Aorta (tissue), 5 donors: ENCODE results near the gene DMRTA2. TPM values are rescaled to one million over a fixed set of nuclear protein-coding genes. Genes with fewer than 3 reads are reported as not detected.

ENCODE experiments used
- ATAC-seq: fragments of 200-7000 bp; cut with Tn5 transposase; one replicate; pipeline ENCODE4 v1.9.1; 2022; ENCODE audit warnings: moderate library complexity; ENCODE audit not compliant: low FRiP score
- DNase-seq, 2 donors: peaks; one replicate each; pipeline ENCODE4 v3.0.0-alpha.2; 2020
- H3K27ac ChIP-seq, 2 donors: one replicate each; pipeline ENCODE4 v1.5.1; 2013; ENCODE audit warnings: low read length in 2 of 2, mild to moderate bottlenecking in 2 of 2, moderate library complexity in 2 of 2, control low read depth in 1 of 2, inconsistent platforms in 1 of 2, low read depth in 1 of 2
- H3K27me3 ChIP-seq, 2 donors: one replicate each; pipeline ENCODE4 v1.6.1; 2013; ENCODE audit warnings: control low read depth in 1 of 2, low read length in 1 of 2, mild to moderate bottlenecking in 1 of 2, moderate library complexity in 1 of 2; ENCODE audit not compliant: insufficient read depth in 2 of 2, control insufficient read depth in 1 of 2
- H3K36me3 ChIP-seq, 2 donors: one replicate each; pipeline ENCODE4 v1.6.1; 2013; ENCODE audit warnings: control low read depth in 1 of 2, low read length in 1 of 2, mild to moderate bottlenecking in 1 of 2; ENCODE audit not compliant: insufficient read depth in 2 of 2, control insufficient read depth in 1 of 2
- H3K4me1 ChIP-seq, 2 donors: one replicate each; pipeline ENCODE4 v1.6.1; 2013; ENCODE audit warnings: low read length in 2 of 2, control low read depth in 1 of 2, mild to moderate bottlenecking in 1 of 2, moderate library complexity in 1 of 2; ENCODE audit not compliant: insufficient read depth in 2 of 2, control insufficient read depth in 1 of 2
- H3K4me3 ChIP-seq, 2 donors: one replicate each; pipeline ENCODE4 v1.5.1; 2013; ENCODE audit warnings: low read length in 2 of 2, control low read depth in 1 of 2, mild to moderate bottlenecking in 1 of 2
- H3K9me3 ChIP-seq: one replicate; pipeline ENCODE4 v1.6.1; 2013; ENCODE audit warnings: mild to moderate bottlenecking, low read length; ENCODE audit not compliant: control insufficient read depth
- WGBS, 2 donors: extraction: QIAGEN DNeasy Blood & Tissue Kit; methylation state at CpG; one replicate each; pipeline ENCODE4 v1.1.7; 2013; 5-methylcytosine and 5-hydroxymethylcytosine counted together
- intact Hi-C, 2 donors: fragments of 100-400 bp; cut with DNase I; formaldehyde crosslinking; loops; one replicate each; pipeline versions ENCODE4 v1.14.2 to v1.15.0; 2022
- polyA plus RNA-seq, 2 donors: library from polyadenylated mRNA; stranded (reverse); fragments of 200-250 nt; gene quantifications; one replicate each; pipeline ENCODE4 v1.2.3, GENCODE V29; 2013
- total RNA-seq, 2 donors: library from RNA; stranded (reverse); fragmentation: NEBNext Ultra II Directional; extraction: Animal tissue kit (Norgen Biotek cat#: 25700); gene quantifications; one replicate each; pipeline ENCODE4 v1.2.1, GENCODE V29; 2021
- donor health status: healthy with polysubstance abuse.
- donor health status: Bipolar disorder and iron deficiency.
- donor health status: DM: no; HTN: no; CAD: no.
- donor health status: DM: no; HTN: no; CAD: no.
- donor health status: DM: yes; HTN: yes; CAD: no.

Gene DMRTA2
- total and polyA plus RNA-seq, 4 donors, result 0.26 TPM; not detected in 3

DNA sequence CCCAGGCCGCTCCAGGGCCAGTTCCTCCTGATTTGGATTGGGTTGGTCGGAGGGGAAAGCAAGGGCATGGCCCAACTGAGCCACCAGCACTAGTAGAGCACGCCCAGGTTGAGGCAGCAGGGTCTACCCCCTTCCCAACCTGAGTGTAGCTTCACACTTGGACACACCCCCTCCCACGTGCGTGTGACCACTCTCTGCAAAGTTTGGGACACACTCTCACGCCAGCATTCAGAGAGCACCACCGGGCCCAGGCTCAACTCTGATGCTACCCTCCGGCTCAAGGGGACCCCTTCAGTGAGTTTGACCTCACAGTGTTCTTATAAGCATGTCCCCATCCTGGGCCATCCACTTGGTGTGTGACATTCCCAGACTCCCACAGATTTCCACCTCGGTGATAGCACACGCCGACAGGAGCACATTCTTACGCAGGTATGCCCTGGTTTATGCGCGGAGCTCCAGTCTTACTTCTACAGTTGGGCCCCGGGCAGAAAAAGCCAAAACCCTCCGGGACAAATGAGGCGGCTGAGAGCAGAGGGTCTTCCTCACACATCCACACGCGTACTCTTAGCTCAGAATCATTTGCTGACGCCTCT lies 3.0 kb upstream of the DMRTA2 start:
- Histone ChIP-seq H3K36me3 (no peaks in the 10 kb centered on the region), H3K27ac (no peak overlapping the region), H3K27me3 (peaks cover 0 to 3% of the 10 kb centered on the region in 2 donors), H3K4me1 (no peaks in the 10 kb centered on the region), H3K4me3 (no peak overlapping the region), H3K9me3 (no peaks in the 10 kb centered on the region)
- 27 to 30% methylated on average over 20 of the region's 20 CpGs for WGBS, 2 donors
- intact Hi-C loops, result no loop called here
- no peak for ATAC-seq
- DNase-seq, result no peak

DNA sequence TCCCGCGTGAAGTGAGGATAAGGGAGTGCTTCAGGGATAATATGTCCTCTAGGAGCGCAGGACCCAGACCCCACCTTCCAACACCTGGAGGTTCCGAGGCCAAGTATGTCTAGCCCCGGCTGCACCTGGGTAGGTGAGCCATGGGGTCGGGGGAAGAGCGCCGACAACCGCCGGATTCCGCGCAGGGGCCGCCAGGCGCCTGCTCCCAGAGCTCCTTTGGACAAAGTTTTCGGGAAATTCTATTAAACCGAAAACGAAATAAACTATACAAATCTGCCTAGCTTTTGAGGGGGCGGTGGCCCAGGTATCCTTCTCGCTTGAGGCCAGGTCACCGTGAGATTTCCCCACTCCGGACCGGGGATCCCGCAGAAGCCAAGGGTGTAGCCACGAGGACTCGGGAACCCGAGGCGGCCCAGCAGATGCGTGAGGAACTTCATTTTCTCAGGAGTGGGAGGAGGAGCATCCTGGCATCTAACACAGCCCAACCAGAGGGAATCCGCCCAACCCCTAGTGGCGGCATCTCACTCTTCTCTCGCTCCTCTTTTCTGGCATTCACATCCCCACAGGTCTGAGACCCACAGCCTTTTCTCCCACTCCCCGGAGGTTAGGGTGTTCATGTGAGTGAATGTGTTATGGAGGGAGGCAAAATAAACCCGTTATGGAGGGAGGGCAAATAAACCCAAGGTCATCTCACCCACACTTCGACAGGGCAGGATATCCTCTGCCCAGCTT lies 2.3 kb upstream of the DMRTA2 start:
- WGBS, 2 donors, result 13 to 14% methylated on average over 34 of the region's 34 CpGs
- H3K27me3 ChIP-seq, result no peaks in the 10 kb centered on the region
- DNase-seq (no peak), ATAC-seq (no peak)
- intact Hi-C loops, result no loop called here
- no peak overlapping the region for H3K27ac ChIP-seq
- no peak overlapping the region for H3K4me3 ChIP-seq
- no peaks in the 10 kb centered on the region for H3K36me3 ChIP-seq
- no peaks in the 10 kb centered on the region for H3K4me1 ChIP-seq
- no peaks in the 10 kb centered on the region for H3K9me3 ChIP-seq

DNA sequence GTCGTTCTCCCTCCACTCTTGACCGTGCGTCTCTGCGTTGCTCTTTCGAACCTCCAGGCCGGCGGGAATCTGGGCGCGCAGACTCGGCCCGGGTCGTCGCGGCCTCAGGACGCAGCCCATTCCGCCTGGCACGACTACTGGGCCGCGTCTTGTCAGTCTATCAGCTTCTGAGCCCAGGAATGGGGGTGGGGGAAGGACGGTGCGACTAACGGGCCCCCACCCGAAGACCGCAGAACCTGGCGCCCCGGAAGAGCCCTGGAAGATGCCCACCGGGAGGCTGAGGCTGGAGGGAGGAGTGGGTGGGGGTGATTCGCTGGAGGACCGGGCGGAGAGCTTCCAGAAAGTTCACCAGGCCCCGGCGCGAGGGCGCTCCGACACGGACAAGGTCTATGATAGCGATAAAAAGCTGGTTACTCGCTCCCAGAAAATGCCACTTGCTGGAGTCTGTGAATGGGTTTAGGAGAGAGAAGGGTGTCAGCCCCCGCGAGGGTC lies 1.7 kb upstream of the DMRTA2 start:
- H3K36me3 ChIP-seq, result no peaks in the 10 kb centered on the region
- H3K27me3 ChIP-seq, result no peaks in the 10 kb centered on the region
- no peak overlapping the region for H3K4me3 ChIP-seq
- DNase-seq (peak in 1 of 2 donors; percentile 68), ATAC-seq (no peak)
- 9 to 10% methylated on average over 40 of the region's 40 CpGs for WGBS, 2 donors
- no peaks in the 10 kb centered on the region for H3K9me3 ChIP-seq
- no peaks in the 10 kb centered on the region for H3K4me1 ChIP-seq
- H3K27ac ChIP-seq, result no peak overlapping the region
- intact Hi-C loops, result no loop called here

DNA sequence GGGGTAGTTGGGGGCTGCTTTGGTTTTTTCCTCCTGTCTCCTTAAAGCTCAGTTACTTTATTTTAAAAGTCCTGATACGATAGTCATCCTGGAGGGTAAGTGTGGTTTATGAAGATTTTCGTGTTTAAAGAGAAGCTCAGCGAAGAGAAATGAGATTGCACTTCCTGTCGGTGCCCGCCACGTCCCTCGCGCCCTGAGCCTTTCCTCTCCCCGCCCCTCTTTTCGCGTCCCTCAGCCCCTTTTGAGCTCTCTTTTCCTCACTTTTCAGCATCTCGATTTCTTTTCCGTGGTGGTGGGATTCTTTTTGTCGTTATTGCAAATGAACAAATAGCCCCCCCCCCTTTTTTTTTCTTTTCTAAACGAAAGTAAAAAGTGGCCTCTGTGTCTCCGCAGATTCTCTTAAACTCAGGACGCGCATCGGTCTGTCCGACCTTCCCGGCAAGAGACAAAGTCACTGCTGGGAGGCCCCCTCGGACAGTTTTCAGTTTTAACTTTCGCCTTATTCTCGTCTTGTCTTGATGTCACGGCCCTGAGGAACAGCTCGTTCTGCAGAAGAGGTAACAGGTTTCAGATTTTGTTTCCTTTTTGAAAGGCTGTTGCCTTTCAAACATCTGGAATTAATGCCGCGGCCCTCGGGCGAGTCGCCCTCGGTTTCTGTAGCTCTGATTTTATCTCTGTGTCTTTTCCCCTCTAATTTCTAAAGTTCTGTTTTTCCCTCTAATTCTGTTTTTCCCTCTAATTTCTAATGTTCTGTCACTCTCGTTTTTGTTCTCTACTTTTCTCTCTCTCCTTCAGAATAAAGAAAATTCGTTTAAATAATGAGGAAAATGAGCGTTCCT lies 1.0 kb upstream of the DMRTA2 start:
- Histone ChIP-seq H3K4me3 (peak overlapping the region; percentile 14 to 42), H3K27ac (no peak overlapping the region), H3K4me1 (no peaks in the 10 kb centered on the region), H3K27me3 (no peaks in the 10 kb centered on the region), H3K36me3 (no peaks in the 10 kb centered on the region), H3K9me3 (no peaks in the 10 kb centered on the region)
- ATAC-seq (no peak), DNase-seq (no peak)
- WGBS, 2 donors, result 9 to 10% methylated on average over 35 of the region's 35 CpGs
- intact Hi-C loops, result no loop called here

DNA sequence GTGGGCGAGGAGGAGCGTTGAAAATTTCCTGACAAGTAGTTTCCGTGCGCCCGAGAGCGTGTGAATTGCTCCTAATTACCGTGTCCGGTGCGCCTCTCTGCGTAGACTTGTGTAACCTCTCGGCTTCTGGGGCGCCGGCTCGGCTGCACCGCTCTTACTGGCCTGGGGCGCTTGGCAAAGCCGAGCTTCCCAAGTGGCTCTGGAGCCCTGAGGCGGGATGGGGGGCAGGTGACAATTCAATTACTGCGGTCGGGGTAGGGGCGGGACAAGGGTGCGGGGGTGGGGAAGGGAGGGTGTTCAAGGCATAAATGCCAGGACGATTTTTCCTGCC lies 392 bp upstream of the DMRTA2 start:
- Histone ChIP-seq H3K4me3 (peak overlapping the region in 1 of 2 donors; percentile 17), H3K9me3 (no peaks in the 10 kb centered on the region), H3K27ac (no peak overlapping the region), H3K4me1 (no peaks in the 10 kb centered on the region), H3K36me3 (no peaks in the 10 kb centered on the region), H3K27me3 (no peaks in the 10 kb centered on the region)
- ATAC-seq (no peak), DNase-seq (peak in 1 of 2 donors; percentile 70)
- WGBS, 2 donors, result 5 to 6% methylated on average over 23 of the region's 23 CpGs
- intact Hi-C loops, result no loop called here

DNA sequence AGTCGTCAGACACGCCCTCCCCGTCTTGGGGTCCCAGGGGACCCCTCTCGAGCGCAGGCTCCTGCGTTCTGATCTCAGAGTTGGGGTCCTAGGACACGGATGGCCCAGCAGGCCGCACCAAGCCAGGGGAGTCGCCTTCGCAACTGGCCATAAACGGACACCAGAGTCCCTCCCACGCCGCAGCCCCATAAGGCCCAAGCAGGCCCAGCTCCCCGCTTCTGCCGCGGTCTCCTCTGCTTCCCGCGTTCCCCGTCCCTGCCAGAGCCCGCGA lies 633 bp downstream of the DMRTA2 start:
- ATAC-seq (no peak), DNase-seq (no peak)
- H3K4me3 ChIP-seq, result no peak overlapping the region
- no peaks in the 10 kb centered on the region for H3K4me1 ChIP-seq
- no peak overlapping the region for H3K27ac ChIP-seq
- H3K9me3 ChIP-seq, result no peaks in the 10 kb centered on the region
- H3K36me3 ChIP-seq, result no peaks in the 10 kb centered on the region
- 8% methylated on average over 18 to 21 of the region's 21 CpGs for WGBS, 2 donors
- intact Hi-C loops, result no loop called here
- no peaks in the 10 kb centered on the region for H3K27me3 ChIP-seq

DNA sequence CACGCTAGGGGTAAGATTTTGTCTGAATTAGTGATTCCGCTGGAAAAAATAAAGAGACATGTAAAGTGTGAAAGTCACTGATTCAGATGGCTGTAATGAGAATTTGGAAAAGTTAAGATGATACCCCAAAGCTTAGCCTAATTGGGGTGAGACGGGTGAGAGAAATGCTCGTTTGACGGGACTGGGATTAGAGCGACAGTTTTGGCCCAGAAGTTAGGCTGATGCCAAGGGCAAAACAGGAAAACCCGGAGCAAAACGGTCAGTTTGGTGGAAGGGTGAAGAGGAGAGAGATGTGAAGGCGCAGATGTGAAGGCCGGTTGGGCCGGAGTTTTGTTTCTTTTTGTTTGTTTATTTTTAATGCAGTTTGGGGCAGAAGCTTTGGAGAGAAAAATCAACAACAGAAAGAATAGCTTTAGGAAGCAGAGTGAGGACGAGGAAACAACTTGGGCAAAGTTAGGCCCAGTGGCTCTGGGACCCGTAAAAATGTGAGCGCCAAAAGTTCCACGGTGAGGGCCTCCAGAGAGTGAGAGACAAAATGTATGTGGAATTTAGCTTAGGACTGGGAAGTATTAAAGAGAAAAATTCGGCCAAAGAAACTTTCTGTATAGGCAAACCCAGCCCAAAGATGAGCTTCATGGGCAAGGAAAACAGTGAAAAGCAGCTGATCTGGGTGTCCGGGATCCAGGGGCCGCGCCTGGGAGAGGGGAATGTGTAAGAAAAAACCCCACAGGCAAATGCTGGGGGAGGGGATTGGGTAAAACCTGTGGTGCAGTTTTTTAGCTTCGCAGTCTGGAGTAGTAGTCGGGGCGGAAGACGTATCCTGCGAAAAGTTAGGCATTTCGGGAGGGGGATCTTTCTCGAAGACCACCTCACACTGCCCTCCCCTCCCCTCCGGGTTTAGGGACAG lies 1.2 kb downstream of the DMRTA2 start:
- Histone ChIP-seq H3K9me3 (no peaks in the 10 kb centered on the region), H3K4me1 (no peaks in the 10 kb centered on the region), H3K27ac (no peak overlapping the region), H3K36me3 (no peaks in the 10 kb centered on the region), H3K4me3 (no peak overlapping the region), H3K27me3 (peaks cover 0 to 2% of the 10 kb centered on the region in 2 donors)
- WGBS, 2 donors, result 41 to 47% methylated on average over 27 of the region's 27 CpGs
- intact Hi-C loops, result no loop called here
- ATAC-seq (no peak), DNase-seq (no peak)

DNA sequence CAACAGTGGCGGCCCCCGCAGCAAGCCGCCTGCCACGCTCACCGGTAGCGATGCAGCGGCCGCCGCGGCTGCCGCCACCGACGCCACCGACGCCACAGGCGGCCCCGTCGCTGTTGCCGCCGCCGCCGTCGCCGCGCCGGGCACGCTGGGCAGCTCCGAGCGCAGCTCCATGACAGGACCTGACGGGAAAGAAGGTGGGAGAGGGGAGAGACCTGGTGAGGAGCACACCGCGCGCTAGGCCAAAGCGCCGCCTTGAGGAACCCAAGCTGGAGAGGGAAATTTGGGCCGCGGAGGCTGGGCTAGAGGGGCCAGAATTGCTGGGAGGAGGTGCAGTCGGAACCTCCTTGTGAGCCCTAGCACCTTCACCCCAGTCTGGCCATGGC lies 1.9 kb downstream of the DMRTA2 start:
- DNase-seq (no peak), ATAC-seq (no peak)
- H3K27ac ChIP-seq, result no peak overlapping the region
- no peaks in the 10 kb centered on the region for H3K4me1 ChIP-seq
- WGBS, 2 donors, result 3 to 5% methylated on average over 38 of the region's 38 CpGs
- H3K9me3 ChIP-seq, result no peaks in the 10 kb centered on the region
- peaks cover 0 to 3% of the 10 kb centered on the region in 2 donors for H3K27me3 ChIP-seq
- H3K36me3 ChIP-seq, result no peaks in the 10 kb centered on the region
- H3K4me3 ChIP-seq, result no peak overlapping the region
- intact Hi-C loops, result no loop called here
